A549 (cell line): Measurements from ENCODE around the gene ANKZF1.
A peak's percentile ranks its signal among the peaks of the same experiment; 100 is the strongest.

Experiments
- BCL3 ChIP-seq: fragments of >200 bp; sonication (Bioruptor Twin); formaldehyde crosslinking; IDR thresholded peaks from 3 replicates; pipeline ENCODE4 v1.6.1; 2016
- CEBPB ChIP-seq, 2 experiments: fragments of >200 bp in 1 of 2; sonication (Bioruptor Twin) in 1 of 2; formaldehyde crosslinking in 1 of 2; IDR thresholded peaks; 2 replicates each; pipeline ENCODE4 v1.6.1; 2012 to 2016
- CHD4 ChIP-seq: fragments of 200-600 bp; sonication (generic); IDR thresholded peaks from 2 replicates; pipeline ENCODE4 v1.6.1; 2016; ENCODE audit warnings: antibody characterized with exemption, mild to moderate bottlenecking, borderline replicate concordance
- CTCF ChIP-seq: fragments of >200 bp; sonication (Bioruptor Twin); formaldehyde crosslinking; IDR thresholded peaks from 3 replicates; pipeline ENCODE4 v1.5.1; 2016
- GATA3 ChIP-seq: IDR thresholded peaks from 2 replicates; pipeline ENCODE4 v1.6.1; 2012; ENCODE audit warnings: borderline replicate concordance
- HOXA7 ChIP-seq: fragments of 250-450 bp; sonication (Bioruptor Pico); IDR thresholded peaks from 2 replicates; pipeline ENCODE4 v1.5.0; 2020; ENCODE audit warnings: mild to moderate bottlenecking, moderate library complexity
- KDM1A ChIP-seq: fragments of 200-600 bp; sonication (generic); IDR thresholded peaks from 2 replicates; pipeline ENCODE4 v1.6.1; 2016; ENCODE audit warnings: low read depth, mild to moderate bottlenecking
- RARB ChIP-seq: fragments of 250-450 bp; sonication (Bioruptor Pico); IDR thresholded peaks from 2 replicates; pipeline ENCODE4 v1.8.0; 2021; ENCODE audit warnings: mild to moderate bottlenecking, moderate library complexity
- REST ChIP-seq: fragments of 200-600 bp; sonication (generic); IDR thresholded peaks from 2 replicates; pipeline ENCODE4 v1.6.1; 2016; ENCODE audit warnings: antibody characterized with exemption, mild to moderate bottlenecking, moderate library complexity
- RFX5 ChIP-seq: fragments of 450-650 bp; IDR thresholded peaks from 2 replicates; pipeline ENCODE4 v1.7.1; 2014; ENCODE audit warnings: antibody characterized with exemption, mild to moderate bottlenecking, moderate library complexity
- RNF2 ChIP-seq: fragments of 200-600 bp; sonication (generic); IDR thresholded peaks from 2 replicates; pipeline ENCODE4 v1.6.1; 2016; ENCODE audit warnings: low read depth, mild to moderate bottlenecking, antibody characterized with exemption, moderate library complexity, borderline replicate concordance

GRCh38 chr2:219279151-219279915, 49.7 kb downstream of the ANKZF1 start, which contains the start of gene DNAJB2:
- TF ChIP-seq CTCF (0 out of 3 replicates have a peak, but pooled peaks have one; percentile 17), BCL3 (no peak), RFX5 (no peak), KDM1A (no peak), REST (no peak), GATA3 (peak; percentile 66; the same call in 1 of the 2 replicates), RARB (CRISPR knock-in tag) (no peak), HOXA7 (CRISPR knock-in tag) (no peak), CEBPB (IDR thresholded peaks at IDR 0.05) (no peak), CHD4 (no peak), RNF2 (no peak)
